Panc1 (cell line): ENCODE data around the gene SDK1. TPM values are rescaled to one million over a fixed set of nuclear protein-coding genes. Genes with fewer than 3 reads are reported as not detected.

Source experiments
- ATAC-seq: fragments of 200-7000 bp; cut with Tn5 transposase; 2 replicates; pipeline ENCODE4 v1.9.1; 2020; ENCODE audit warnings: mild to moderate bottlenecking, moderate library complexity
- BruUV-seq: library from RNA; stranded (reverse); fragments of 400-500 nt; replicated peaks from 2 replicates; lab custom pipeline; 2021; lab: Mats Ljungman, UMichigan
- CTCF ChIA-PET: fragments of 300-600 bp; sonication (Branson Sonifier 250); formaldehyde crosslinking; loops from one replicate; lab custom pipeline; 2022; ENCODE audit warnings: antibody characterized with exemption; lab: Charles Lee
- POLR2A ChIA-PET: fragments of 300-600 bp; sonication (Branson Sonifier 250); formaldehyde crosslinking; loops from one replicate; lab custom pipeline; 2022; ENCODE audit warnings: antibody characterized with exemption; lab: Charles Lee
- DNase-seq: peaks from one replicate; pipeline ENCODE4 v3.0.0-alpha.2; 2010; ENCODE audit warnings: low read depth, low spot score
- H3K27ac ChIP-seq: 2 replicates; pipeline ENCODE4 v1.5.1; 2011; ENCODE audit warnings: mild to moderate bottlenecking, low read length, inconsistent platforms
- H3K27me3 ChIP-seq: fragments of 200-500 bp; sonication (Bioruptor generic); 2 replicates; pipeline ENCODE4 v1.6.0; 2014; ENCODE audit warnings: low read length, inconsistent platforms; ENCODE audit not compliant: control insufficient read depth, insufficient read depth
- H3K36me3 ChIP-seq: fragments of 200-500 bp; sonication (Bioruptor generic); 2 replicates; pipeline ENCODE4 v1.5.1; 2014; ENCODE audit warnings: inconsistent platforms, mild to moderate bottlenecking, low read length, moderate library complexity; ENCODE audit not compliant: control insufficient read depth, insufficient read depth
- H3K4me1 ChIP-seq: 2 replicates; pipeline ENCODE4 v1.5.1; 2011; ENCODE audit warnings: inconsistent platforms, mild to moderate bottlenecking, low read length, moderate library complexity; ENCODE audit not compliant: control insufficient read depth, insufficient read depth
- H3K4me3 ChIP-seq, 2 experiments: 2 replicates each; pipeline ENCODE4 v1.5.1; 2011 to 2012; ENCODE audit warnings: low read depth in 2 of 2, low read length in 2 of 2, mild to moderate bottlenecking in 2 of 2, inconsistent platforms in 1 of 2, moderate library complexity in 1 of 2
- H3K9me3 ChIP-seq: fragments of 200-500 bp; sonication (Bioruptor generic); 2 replicates; pipeline ENCODE4 v1.5.1; 2014; ENCODE audit warnings: low read depth, mild to moderate bottlenecking, inconsistent platforms, low read length, moderate library complexity; ENCODE audit not compliant: control insufficient read depth, insufficient read depth
- CTCF ChIP-seq: fragments of 450-650 bp; IDR thresholded peaks from 2 replicates; pipeline ENCODE4 v1.5.1; 2017; ENCODE audit warnings: mild to moderate bottlenecking
- POLR2AphosphoS5 ChIP-seq: IDR thresholded peaks from 2 replicates; pipeline ENCODE4 v1.6.1; 2012; ENCODE audit warnings: mild to moderate bottlenecking, low read depth, low read length, moderate library complexity
- SIN3A ChIP-seq: IDR thresholded peaks from 2 replicates; pipeline ENCODE4 v1.6.1; 2012; ENCODE audit warnings: low read depth, mild to moderate bottlenecking, low read length, moderate library complexity, borderline replicate concordance; ENCODE audit not compliant: insufficient read depth
- TCF7L2 ChIP-seq: IDR thresholded peaks from 2 replicates; pipeline ENCODE4 v1.6.1; 2011; ENCODE audit warnings: mild to moderate bottlenecking, low read depth, low read length, inconsistent platforms
- in situ Hi-C: cut with HindIII; loops from 2 replicates; pipeline ENCODE4 v1.10.0; 2016; ENCODE audit warnings: low sequenced_read_pairs, low pct_unique_long_range_greater_than_20kb
- intact Hi-C: fragments of 100-400 bp; cut with micrococcal nuclease; formaldehyde crosslinking; loops from one replicate; pipeline ENCODE4 v1.10.0; 2022; ENCODE audit not compliant: unreplicated experiment
- total RNA-seq: library from RNA; stranded (reverse); gene quantifications from one replicate; pipeline ENCODE4 v1.2.1, GENCODE V29; 2021; ENCODE audit not compliant: unreplicated experiment
- TF ChIP-seq, protein P1 (sequence below), 2 experiments: IDR thresholded peaks; 2 replicates each; pipeline ENCODE4 v1.6.1; 2011 to 2012; ENCODE audit warnings: low read depth in 2 of 2, control low read depth in 1 of 2, low read length in 1 of 2, mild to moderate bottlenecking in 1 of 2, moderate library complexity in 1 of 2; ENCODE audit not compliant: insufficient read depth in 1 of 2

The SDK1 gene
- total RNA-seq, 1 experiment from 2014 or later = 47.4 TPM

DNA sequence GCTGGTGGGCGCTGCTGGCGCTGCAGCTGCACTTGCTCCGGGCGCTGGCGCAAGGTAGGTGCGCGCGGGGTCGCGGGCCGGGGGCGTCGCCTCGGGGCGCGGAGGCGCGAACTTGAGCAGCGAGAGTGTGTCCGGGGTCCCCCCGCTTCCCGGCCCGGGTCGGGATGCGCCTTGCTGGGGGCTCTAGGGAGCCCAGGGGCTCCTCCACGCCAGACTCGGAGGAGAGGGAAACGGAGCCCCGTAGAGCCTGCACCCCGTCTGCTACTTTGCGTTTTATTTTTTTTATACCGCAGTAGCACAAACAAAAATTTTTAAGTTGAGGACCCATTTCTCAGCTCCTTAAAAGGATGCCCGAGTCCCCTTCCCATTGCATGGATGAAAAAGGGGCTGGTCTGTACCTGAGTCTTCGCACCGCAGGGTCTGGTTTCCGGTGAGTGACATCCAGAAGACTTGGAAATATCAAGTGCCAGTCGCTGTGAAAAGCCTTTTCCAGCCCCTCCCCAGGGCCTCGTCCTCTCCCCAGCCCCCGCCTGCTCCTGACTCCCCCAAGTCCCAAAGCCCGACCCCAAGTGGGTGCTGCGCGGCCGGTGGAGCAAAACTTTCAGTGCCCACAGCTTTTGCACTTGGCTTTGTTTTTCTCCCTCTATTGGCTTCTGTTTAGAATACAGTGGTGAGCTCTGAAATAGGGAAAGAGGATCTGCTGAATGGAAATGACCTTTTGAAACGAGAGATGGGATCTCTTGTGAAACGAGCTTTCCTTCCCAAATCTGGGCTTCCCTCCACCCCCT, 973 bp downstream of the SDK1 start:
- BruUV-seq = no TSS peak
- no peaks in the 10 kb centered on the region for H3K36me3 ChIP-seq
- H3K27me3 ChIP-seq = no peaks in the 10 kb centered on the region
- H3K27ac ChIP-seq = peak overlapping the region; percentile 90
- in situ Hi-C loops (no loop called here), intact Hi-C loops (loop anchor here (10.0 kb wide), 2 partner anchors 133 to 593 kb away; no protein-coding TSS in a partner anchor)
- H3K4me3 ChIP-seq = peak overlapping the region; percentile 65 to 91
- ATAC-seq (peak; percentile 37; the same call in 1 of the 2 replicates), DNase-seq (peak; percentile 32)
- ChIA-PET CTCF (interaction anchor here (0.6 to 0.9 kb wide), 9 partner anchors 12 to 1324 kb away, joined by 3 to 6 read pairs (median 3); no protein-coding TSS in a partner anchor), POLR2A (interaction anchor here (0.6 to 0.9 kb wide), 4 partner anchors 291 to 752 kb away, joined by 3 to 4 read pairs (median 4); no protein-coding TSS in a partner anchor)
- peak; percentile 60 for TF ChIP-seq CTCF
- TF ChIP-seq POLR2AphosphoS5 = 0 out of 2 replicates have a peak, but pooled peaks have one; percentile 28
- TF ChIP-seq SIN3A = 0 out of 2 replicates have a peak, but pooled peaks have one; percentile 38
- TF ChIP-seq, protein P1, sequence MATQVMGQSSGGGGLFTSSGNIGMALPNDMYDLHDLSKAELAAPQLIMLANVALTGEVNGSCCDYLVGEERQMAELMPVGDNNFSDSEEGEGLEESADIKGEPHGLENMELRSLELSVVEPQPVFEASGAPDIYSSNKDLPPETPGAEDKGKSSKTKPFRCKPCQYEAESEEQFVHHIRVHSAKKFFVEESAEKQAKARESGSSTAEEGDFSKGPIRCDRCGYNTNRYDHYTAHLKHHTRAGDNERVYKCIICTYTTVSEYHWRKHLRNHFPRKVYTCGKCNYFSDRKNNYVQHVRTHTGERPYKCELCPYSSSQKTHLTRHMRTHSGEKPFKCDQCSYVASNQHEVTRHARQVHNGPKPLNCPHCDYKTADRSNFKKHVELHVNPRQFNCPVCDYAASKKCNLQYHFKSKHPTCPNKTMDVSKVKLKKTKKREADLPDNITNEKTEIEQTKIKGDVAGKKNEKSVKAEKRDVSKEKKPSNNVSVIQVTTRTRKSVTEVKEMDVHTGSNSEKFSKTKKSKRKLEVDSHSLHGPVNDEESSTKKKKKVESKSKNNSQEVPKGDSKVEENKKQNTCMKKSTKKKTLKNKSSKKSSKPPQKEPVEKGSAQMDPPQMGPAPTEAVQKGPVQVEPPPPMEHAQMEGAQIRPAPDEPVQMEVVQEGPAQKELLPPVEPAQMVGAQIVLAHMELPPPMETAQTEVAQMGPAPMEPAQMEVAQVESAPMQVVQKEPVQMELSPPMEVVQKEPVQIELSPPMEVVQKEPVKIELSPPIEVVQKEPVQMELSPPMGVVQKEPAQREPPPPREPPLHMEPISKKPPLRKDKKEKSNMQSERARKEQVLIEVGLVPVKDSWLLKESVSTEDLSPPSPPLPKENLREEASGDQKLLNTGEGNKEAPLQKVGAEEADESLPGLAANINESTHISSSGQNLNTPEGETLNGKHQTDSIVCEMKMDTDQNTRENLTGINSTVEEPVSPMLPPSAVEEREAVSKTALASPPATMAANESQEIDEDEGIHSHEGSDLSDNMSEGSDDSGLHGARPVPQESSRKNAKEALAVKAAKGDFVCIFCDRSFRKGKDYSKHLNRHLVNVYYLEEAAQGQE (IDR thresholded peaks at IDR 0.05; ENCODE audit: insufficient read depth in 1 of 2, low read depth in 2 of 2, low read length in 1 of 2) = no peak
- TF ChIP-seq TCF7L2 = no peak
- no peaks in the 10 kb centered on the region for H3K9me3 ChIP-seq
- peaks cover 52% of the 10 kb centered on the region for H3K4me1 ChIP-seq

- ATAC-seq = no peak
- CTCF ChIA-PET = interaction anchor here (0.6 to 0.9 kb wide), 6 partner anchors 11 to 588 kb away, joined by 3 to 6 read pairs (median 4); no protein-coding TSS in a partner anchor
Measured at GRCh38 chr7:3302681-3303320, 1.7 kb downstream of the SDK1 start.

More at GRCh38 chr7:3302681-3303320, 1.7 kb downstream of the SDK1 start:
- Histone ChIP-seq H3K4me1 (peaks cover 60% of the 10 kb centered on the region), H3K36me3 (no peaks in the 10 kb centered on the region), H3K9me3 (no peaks in the 10 kb centered on the region), H3K4me3 (peak overlapping the region; percentile 65 to 91), H3K27me3 (no peaks in the 10 kb centered on the region), H3K27ac (peak overlapping the region; percentile 90)
- in situ Hi-C loops = no loop called here
- TF ChIP-seq CTCF (peak; percentile 32), SIN3A (no peak), POLR2AphosphoS5 (no peak), TCF7L2 (no peak)
- POLR2A ChIA-PET = interaction anchor here (0.5 to 0.7 kb wide), 3 partner anchors 331 to 997 kb away, joined by 3 to 4 read pairs (median 4); no protein-coding TSS in a partner anchor
- intact Hi-C loops = loop anchor here (10.0 kb wide), 2 partner anchors 132 to 592 kb away; no protein-coding TSS in a partner anchor
- no peak for DNase-seq
- TSS peak; percentile 58 for BruUV-seq
